ENCODE data around the gene SIX2. TPM values are rescaled to one million over a fixed set of nuclear protein-coding genes. Genes with fewer than 3 reads are reported as not detected.

SIX2 gene
- total and polyA plus RNA-seq, 2 donors (not counting 1 experiment from before 2014, with no cell fraction given), result not detected

DNA sequence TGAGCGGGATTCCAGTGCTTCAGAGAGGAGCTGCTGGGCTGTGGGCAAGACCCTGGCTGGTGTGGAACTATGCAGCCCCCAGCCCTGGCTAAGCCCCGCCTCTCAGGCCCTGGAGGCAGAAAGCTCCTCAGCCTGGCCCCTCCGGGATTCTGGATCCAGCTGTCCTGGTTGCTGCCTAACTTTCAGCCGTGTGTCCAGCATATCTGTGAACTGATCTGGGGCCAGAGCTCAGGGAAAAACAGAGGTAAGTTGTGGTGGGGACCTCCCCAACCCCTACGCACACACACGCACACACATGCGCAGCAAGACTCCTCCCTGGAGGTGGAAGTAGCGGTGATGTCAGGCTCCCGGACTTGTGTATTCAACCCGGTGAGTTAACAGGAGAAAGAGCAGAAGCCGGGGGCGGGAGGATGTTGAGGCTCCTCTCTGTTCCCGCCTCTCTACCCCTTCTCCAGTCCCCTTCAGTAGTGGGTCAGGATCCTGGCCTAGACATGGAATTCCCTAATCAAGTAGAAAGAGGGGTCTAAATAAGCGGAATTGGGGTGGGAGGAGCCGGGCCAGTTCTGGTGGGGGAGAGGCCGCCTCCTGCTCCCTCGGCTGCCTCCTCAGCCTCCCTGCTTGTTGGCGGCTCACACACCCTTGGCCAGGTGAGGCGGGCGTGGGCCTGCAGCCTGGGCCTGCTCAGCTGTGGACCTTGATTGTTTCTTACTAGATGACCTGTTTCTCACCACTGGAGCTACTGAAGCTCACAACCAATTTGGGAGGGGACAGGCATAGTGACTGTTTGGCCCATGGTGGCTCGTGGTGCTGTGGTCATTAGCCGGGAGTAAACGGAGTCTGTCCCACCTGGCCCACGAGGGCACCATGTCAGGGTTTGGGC lies 33.4 kb downstream of the SIX2 start:
- Histone ChIP-seq H3K27me3 (replicated peaks in 1 of 4; ENCODE audit: control extremely low read depth in 1 of 4, control insufficient read depth in 3 of 4, insufficient read depth in 4 of 4, low read length in 3 of 4) (peaks cover 0 to 3% (median 0%) of the 10 kb centered on the region in 4 experiments), H3K4me2 (replicated peaks; ENCODE audit: low read depth, low read length, poor library complexity, severe bottlenecking) (peak overlapping the region; percentile 36), H4K20me1 (ENCODE audit: control insufficient read depth, insufficient read depth, low read length, poor library complexity, severe bottlenecking) (no peaks in the 10 kb centered on the region), H3K79me2 (ENCODE audit: control insufficient read depth, insufficient read depth, low read length) (no peaks in the 10 kb centered on the region), H3K27ac (ENCODE audit: low read length in 2 of 2) (no peak overlapping the region), H3K9ac (ENCODE audit: low read length) (peak overlapping the region; percentile 23), H2AFZ (ENCODE audit: insufficient read depth, low read depth, low read length, poor library complexity, severe bottlenecking) (peak overlapping the region; percentile 21), H3K9me3 (ENCODE audit: control extremely low read depth in 1 of 3, control insufficient read depth in 2 of 3, insufficient read depth in 1 of 3, low read length in 2 of 3) (no peaks in the 10 kb centered on the region), H3K4me3 (ENCODE audit: control extremely low read depth in 1 of 5, extremely low read depth in 1 of 5, insufficient read depth in 1 of 5, low read depth in 2 of 5, low read length in 4 of 5) (peak overlapping the region in 2 of 5 experiments; percentile 23 to 38), H3K4me1 (ENCODE audit: control insufficient read depth in 2 of 2, insufficient read depth in 2 of 2, low read length in 2 of 2) (no peaks in the 10 kb centered on the region), H3K36me3 (replicated peaks in 1 of 2; ENCODE audit: control extremely low read depth in 1 of 2, control insufficient read depth in 1 of 2, extremely low read depth in 1 of 2, insufficient read depth in 2 of 2, low read length in 1 of 2) (no peaks in the 10 kb centered on the region)
- POLR2A ChIA-PET, result no interaction called here
- TF ChIP-seq EZH2 (IDR thresholded peaks at IDR 0.05; ENCODE audit: borderline replicate concordance, insufficient read depth, low read depth, low read length, poor library complexity, severe bottlenecking), result no peak
- TF ChIP-seq, protein P1, sequence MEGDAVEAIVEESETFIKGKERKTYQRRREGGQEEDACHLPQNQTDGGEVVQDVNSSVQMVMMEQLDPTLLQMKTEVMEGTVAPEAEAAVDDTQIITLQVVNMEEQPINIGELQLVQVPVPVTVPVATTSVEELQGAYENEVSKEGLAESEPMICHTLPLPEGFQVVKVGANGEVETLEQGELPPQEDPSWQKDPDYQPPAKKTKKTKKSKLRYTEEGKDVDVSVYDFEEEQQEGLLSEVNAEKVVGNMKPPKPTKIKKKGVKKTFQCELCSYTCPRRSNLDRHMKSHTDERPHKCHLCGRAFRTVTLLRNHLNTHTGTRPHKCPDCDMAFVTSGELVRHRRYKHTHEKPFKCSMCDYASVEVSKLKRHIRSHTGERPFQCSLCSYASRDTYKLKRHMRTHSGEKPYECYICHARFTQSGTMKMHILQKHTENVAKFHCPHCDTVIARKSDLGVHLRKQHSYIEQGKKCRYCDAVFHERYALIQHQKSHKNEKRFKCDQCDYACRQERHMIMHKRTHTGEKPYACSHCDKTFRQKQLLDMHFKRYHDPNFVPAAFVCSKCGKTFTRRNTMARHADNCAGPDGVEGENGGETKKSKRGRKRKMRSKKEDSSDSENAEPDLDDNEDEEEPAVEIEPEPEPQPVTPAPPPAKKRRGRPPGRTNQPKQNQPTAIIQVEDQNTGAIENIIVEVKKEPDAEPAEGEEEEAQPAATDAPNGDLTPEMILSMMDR (IDR thresholded peaks at IDR 0.05), result no peak
- intact Hi-C loops (cut with micrococcal nuclease), result no loop called here
- ATAC-seq (ENCODE audit: low read depth) (no peak), DNase-seq (peak; percentile 14)
- peaks cover 4% of the 10 kb centered on the region for H3K4me1 Mint-ChIP-seq
- peaks cover 23% of the 10 kb centered on the region for H3K27me3 Mint-ChIP-seq
- peak overlapping the region; percentile 69 for H3K4me3 Mint-ChIP-seq
- 80% methylated on average over 13 of the region's 24 CpGs for WGBS (ENCODE audit: insufficient coverage)
- H3K9me3 Mint-ChIP-seq (ENCODE audit: insufficient read depth), result no peaks in the 10 kb centered on the region
- CTCF ChIA-PET, result interaction anchor here (1.3 to 2.3 kb wide), 3 partner anchors 9 to 518 kb away, joined by 3 to 6 read pairs (median 4); no protein-coding TSS in a partner anchor
- H3K27ac Mint-ChIP-seq, result peak overlapping the region; percentile 41
